Measurements from ENCODE around the gene ABLIM1.

ABLIM1 gene

GRCh38 chr10:114682121-114682520 lies 24.0 kb upstream of the ABLIM1 start:
- H3F3A ChIP-seq (ENCODE audit: insufficient read depth, low read length), result no peaks in the 10 kb centered on the region
- no peaks in the 10 kb centered on the region for H3K9me3 ChIP-seq (replicated peaks; ENCODE audit: insufficient read depth, low read length)
- DNase-seq, result no peak
- H3K9me2 ChIP-seq (replicated peaks; ENCODE audit: insufficient read depth, low read length), result no peaks in the 10 kb centered on the region
- no peak overlapping the region for H3K4me3 ChIP-seq (ENCODE audit: low read length)
- H3K79me2 ChIP-seq (ENCODE audit: low read length), result no peaks in the 10 kb centered on the region
- TF ChIP-seq CTCF (IDR thresholded peaks at IDR 0.05; ENCODE audit: low read length) (no peak), EZH2phosphoT487 (IDR thresholded peaks at IDR 0.05; ENCODE audit: low read length) (no peak), EZH2 (optimal IDR thresholded peaks at IDR 0.05; ENCODE audit: low read depth, low read length) (no peak)
- no peaks in the 10 kb centered on the region for H3K27me3 ChIP-seq (replicated peaks; ENCODE audit: insufficient read depth, low read length)
- no peaks in the 10 kb centered on the region for H3K4me1 ChIP-seq (ENCODE audit: low read length)
- H3K9ac ChIP-seq (ENCODE audit: low read length), result no peak overlapping the region
- no peaks in the 10 kb centered on the region for H4K20me1 ChIP-seq (ENCODE audit: insufficient read depth, low read length)
- H3K36me3 ChIP-seq (replicated peaks; ENCODE audit: insufficient read depth, low read length), result no peaks in the 10 kb centered on the region
- no peak overlapping the region for H2AFZ ChIP-seq (ENCODE audit: low read length)
- H3K4me2 ChIP-seq (ENCODE audit: low read depth, low read length), result no peak overlapping the region
- H3K27ac ChIP-seq (ENCODE audit: low read length), result no peak overlapping the region

- no peaks in the 10 kb centered on the region for H3K79me2 ChIP-seq (ENCODE audit: low read length)
- H4K20me1 ChIP-seq (ENCODE audit: insufficient read depth, low read length), result no peaks in the 10 kb centered on the region
- no peaks in the 10 kb centered on the region for H3K9me3 ChIP-seq (replicated peaks; ENCODE audit: insufficient read depth, low read length)
- H3K27me3 ChIP-seq (replicated peaks; ENCODE audit: insufficient read depth, low read length), result no peaks in the 10 kb centered on the region
- no peak overlapping the region for H3K4me3 ChIP-seq (ENCODE audit: low read length)
- no peak overlapping the region for H3K9ac ChIP-seq (ENCODE audit: low read length)
- H3K9me2 ChIP-seq (replicated peaks; ENCODE audit: insufficient read depth, low read length), result no peaks in the 10 kb centered on the region
- no peaks in the 10 kb centered on the region for H3K36me3 ChIP-seq (replicated peaks; ENCODE audit: insufficient read depth, low read length)
- H3K4me1 ChIP-seq (ENCODE audit: low read length), result no peaks in the 10 kb centered on the region
- no peak overlapping the region for H2AFZ ChIP-seq (ENCODE audit: low read length)
- H3F3A ChIP-seq (ENCODE audit: insufficient read depth, low read length), result no peaks in the 10 kb centered on the region
- H3K27ac ChIP-seq (ENCODE audit: low read length), result no peak overlapping the region
- H3K4me2 ChIP-seq (ENCODE audit: low read depth, low read length), result no peak overlapping the region
- no peak for DNase-seq
- TF ChIP-seq EZH2 (optimal IDR thresholded peaks at IDR 0.05; ENCODE audit: low read depth, low read length), result no peak
- TF ChIP-seq EZH2phosphoT487 (IDR thresholded peaks at IDR 0.05; ENCODE audit: low read length), result no peak
- no peak for TF ChIP-seq CTCF (IDR thresholded peaks at IDR 0.05; ENCODE audit: low read length)
Observed at GRCh38 chr10:114681542-114681941, 23.5 kb upstream of the ABLIM1 start.

- no peaks in the 10 kb centered on the region for H3K36me3 ChIP-seq (replicated peaks; ENCODE audit: insufficient read depth, low read length)
- no peak overlapping the region for H3K27ac ChIP-seq (ENCODE audit: low read length)
- no peak for DNase-seq
- TF ChIP-seq EZH2phosphoT487 (IDR thresholded peaks at IDR 0.05; ENCODE audit: low read length), result no peak
- no peak for TF ChIP-seq EZH2 (optimal IDR thresholded peaks at IDR 0.05; ENCODE audit: low read depth, low read length)
- TF ChIP-seq CTCF (IDR thresholded peaks at IDR 0.05; ENCODE audit: low read length), result no peak
- H3K4me1 ChIP-seq (ENCODE audit: low read length), result no peaks in the 10 kb centered on the region
- H3K9ac ChIP-seq (ENCODE audit: low read length), result no peak overlapping the region
- no peak overlapping the region for H2AFZ ChIP-seq (ENCODE audit: low read length)
- no peak overlapping the region for H3K4me2 ChIP-seq (ENCODE audit: low read depth, low read length)
- no peaks in the 10 kb centered on the region for H3F3A ChIP-seq (ENCODE audit: insufficient read depth, low read length)
- no peaks in the 10 kb centered on the region for H3K9me2 ChIP-seq (replicated peaks; ENCODE audit: insufficient read depth, low read length)
- H3K4me3 ChIP-seq (ENCODE audit: low read length), result no peak overlapping the region
- no peaks in the 10 kb centered on the region for H3K9me3 ChIP-seq (replicated peaks; ENCODE audit: insufficient read depth, low read length)
- H3K27me3 ChIP-seq (replicated peaks; ENCODE audit: insufficient read depth, low read length), result no peaks in the 10 kb centered on the region
- H3K79me2 ChIP-seq (ENCODE audit: low read length), result no peaks in the 10 kb centered on the region
- H4K20me1 ChIP-seq (ENCODE audit: insufficient read depth, low read length), result no peaks in the 10 kb centered on the region
Observed at GRCh38 chr10:114680543-114681117, 22.6 kb upstream of the ABLIM1 start.

Data from MM.1S (cell line).